Measurements from ENCODE around the gene SMIM23. TPM values are rescaled to one million over a fixed set of nuclear protein-coding genes. Genes with fewer than 3 reads are reported as not detected.

The SMIM23 gene
- total and polyA plus RNA-seq, 2 of the 4 experiments (the other 2 are of a cell fraction): not detected

GRCh38 chr5:171835066-171835465 is 49.4 kb downstream of the SMIM23 start:
- TF ChIP-seq MXI1 (IDR thresholded peaks at IDR 0.05; ENCODE audit: borderline replicate concordance, low read depth, low read length) (no peak), RFX5 (IDR thresholded peaks at IDR 0.05; ENCODE audit: low read depth, low read length) (no peak), POLR2A (IDR thresholded peaks at IDR 0.05; ENCODE audit: low read depth, low read length) (no peak), NFE2L2 (IDR thresholded peaks at IDR 0.05; ENCODE audit: low read depth, low read length) (no peak), FOS (IDR thresholded peaks at IDR 0.05; ENCODE audit: low read depth, low read length) (no peak)
- Histone ChIP-seq H3K4ac (ENCODE audit: low read depth, low read length) (no peak overlapping the region), H3K4me3 (ENCODE audit: insufficient read depth, low read depth, low read length) (no peak overlapping the region), H3K14ac (replicated peaks; ENCODE audit: low read depth, low read length) (no peak overlapping the region), H2BK5ac (ENCODE audit: low read depth, low read length, poor library complexity, severe bottlenecking) (no peak overlapping the region), H3K9me1 (ENCODE audit: insufficient read depth, low read length) (no peaks in the 10 kb centered on the region), H3K9ac (ENCODE audit: low read depth, low read length) (no peak overlapping the region), H2AK9ac (replicated peaks; ENCODE audit: low read depth, low read length, poor library complexity) (no peak overlapping the region), H3K4me2 (ENCODE audit: low read depth, low read length) (no peak overlapping the region), H4K5ac (ENCODE audit: low read depth, low read length) (no peak overlapping the region), H3K27ac (ENCODE audit: insufficient read depth, low read length) (no peak overlapping the region), H2BK15ac (ENCODE audit: low read depth, low read length) (no peak overlapping the region), H3K27me3 (ENCODE audit: control insufficient read depth, insufficient read depth, low read length) (peaks cover 1% of the 10 kb centered on the region; the same call in 1 of the 2 replicates), H3K18ac (ENCODE audit: low read depth, low read length) (no peak overlapping the region), H3K79me1 (ENCODE audit: low read depth in 1 of 2, low read length in 2 of 2) (no peaks in the 10 kb centered on the region), H4K8ac (ENCODE audit: low read depth in 2 of 2, low read length in 2 of 2) (no peak overlapping the region), H2AFZ (replicated peaks; ENCODE audit: low read length, poor library complexity) (no peak overlapping the region), H3K23ac (ENCODE audit: low read depth, low read length) (no peak overlapping the region), H3K36me3 (ENCODE audit: control insufficient read depth, insufficient read depth, low read length) (no peaks in the 10 kb centered on the region), H2BK20ac (ENCODE audit: low read depth, low read length) (no peak overlapping the region), H2AK5ac (ENCODE audit: low read depth, low read length) (no peak overlapping the region), H2BK120ac (ENCODE audit: low read depth, low read length) (no peak overlapping the region), H3K56ac (ENCODE audit: extremely low read depth, insufficient read depth, low read length) (no peak overlapping the region), H3K4me1 (ENCODE audit: control insufficient read depth, insufficient read depth, low read length) (no peaks in the 10 kb centered on the region), H4K20me1 (ENCODE audit: insufficient read depth, low read length) (no peaks in the 10 kb centered on the region), H3K9me3 (ENCODE audit: control insufficient read depth, insufficient read depth, low read length) (peaks cover 4% of the 10 kb centered on the region), H4K91ac (ENCODE audit: insufficient read depth, low read depth, low read length) (no peak overlapping the region)
- in situ Hi-C loops (cut with MboI; ENCODE audit: low sequenced_read_pairs) (no loop called here), dilution Hi-C loops (cut with HindIII; ENCODE audit: low sequenced_read_pairs, unreplicated experiment) (no loop called here), intact Hi-C loops (cut with micrococcal nuclease) (no loop called here)
- CTCF ChIA-PET: no interaction called here
- 100% methylated on average over 1 of the region's 7 CpGs; no CpG with 5 or more reads in 1 of the 2 experiments for WGBS, 2 experiments (ENCODE audit: extremely low coverage in 2 of 2, insufficient read length in 1 of 2)
- DNase-seq (no peak), ATAC-seq (ENCODE audit: low read depth) (no peak)
- no TSS peak for BruUV-seq (replicated peaks)
- POLR2A ChIA-PET (ENCODE audit: unreplicated experiment): interaction anchor here (0.7 kb wide), 1 partner anchor 155 kb away, joined by 4 read pairs; no protein-coding TSS in a partner anchor
